Hematopoietic multipotent progenitor cell treated with erythropoietin and hydrocortisone succinate and interleukin-3 and kit ligand, for 4 days (in vitro differentiated cells): ENCODE measurements around the gene WRAP73.
"Not testable (repeated sequence)": the region's sequence is repeated elsewhere in the genome, so short reads cannot be mapped to it uniquely, and the experiment has no call there.

Source experiments
- DNase-seq: peaks from one replicate; pipeline ENCODE4 v3.0.0-alpha.2; 2015

Gene WRAP73

DNA sequence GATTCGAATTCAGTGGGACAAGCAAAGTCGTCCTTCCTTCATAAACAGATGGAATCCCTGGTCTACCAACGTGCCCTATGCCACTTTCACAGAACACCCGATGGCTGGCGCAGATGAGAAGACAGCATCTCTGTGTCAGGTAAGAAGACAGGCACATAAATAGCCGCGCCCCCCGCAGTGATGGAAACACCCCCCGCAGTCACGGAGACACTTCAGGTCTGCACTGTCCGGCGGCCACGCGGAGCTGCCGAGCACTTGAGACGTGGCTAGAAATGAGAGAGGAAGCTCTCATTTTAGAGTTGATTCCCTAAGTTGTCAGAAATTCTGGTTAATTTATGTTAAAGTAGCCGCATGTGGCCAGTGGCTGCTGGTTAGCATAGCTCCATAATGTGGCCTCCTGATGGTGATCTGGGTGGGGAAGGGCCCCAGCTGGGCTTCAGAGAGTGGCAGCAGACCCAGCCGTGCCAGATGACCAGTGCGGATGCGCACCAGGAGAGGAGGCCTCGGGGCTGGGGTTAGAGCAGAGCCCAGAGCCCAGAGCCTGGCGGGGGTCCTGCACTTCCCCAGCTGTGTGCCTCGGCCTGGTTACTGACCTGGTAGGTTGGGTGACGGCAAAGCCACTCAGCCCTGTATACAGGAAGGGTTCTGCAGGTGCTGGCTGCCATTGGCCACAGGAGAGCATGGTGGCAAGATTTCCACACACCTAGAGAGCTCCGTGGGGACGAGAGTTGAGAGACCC is 22.2 kb downstream of the WRAP73 start:
- no peak for DNase-seq

DNA sequence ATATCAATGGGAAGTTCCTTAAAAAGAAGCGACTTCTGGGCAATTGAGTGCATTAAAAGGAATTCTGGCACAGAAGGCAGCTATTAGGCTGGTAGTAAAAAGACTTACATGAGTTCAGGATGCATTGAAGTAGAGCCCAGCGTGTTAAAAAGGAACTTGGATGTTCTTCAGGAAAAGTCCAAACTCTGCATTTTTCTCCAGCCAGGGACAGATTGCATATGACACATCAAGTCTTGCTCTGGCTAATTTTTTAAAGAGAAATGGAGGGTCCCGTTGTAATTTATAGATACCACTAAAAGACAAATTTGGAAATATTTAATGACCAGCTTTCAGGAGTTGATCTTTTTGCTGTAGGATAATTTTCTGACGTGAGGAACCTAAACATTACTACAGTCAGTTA is 23.9 kb downstream of the WRAP73 start:
- DNase-seq = no peak

DNA sequence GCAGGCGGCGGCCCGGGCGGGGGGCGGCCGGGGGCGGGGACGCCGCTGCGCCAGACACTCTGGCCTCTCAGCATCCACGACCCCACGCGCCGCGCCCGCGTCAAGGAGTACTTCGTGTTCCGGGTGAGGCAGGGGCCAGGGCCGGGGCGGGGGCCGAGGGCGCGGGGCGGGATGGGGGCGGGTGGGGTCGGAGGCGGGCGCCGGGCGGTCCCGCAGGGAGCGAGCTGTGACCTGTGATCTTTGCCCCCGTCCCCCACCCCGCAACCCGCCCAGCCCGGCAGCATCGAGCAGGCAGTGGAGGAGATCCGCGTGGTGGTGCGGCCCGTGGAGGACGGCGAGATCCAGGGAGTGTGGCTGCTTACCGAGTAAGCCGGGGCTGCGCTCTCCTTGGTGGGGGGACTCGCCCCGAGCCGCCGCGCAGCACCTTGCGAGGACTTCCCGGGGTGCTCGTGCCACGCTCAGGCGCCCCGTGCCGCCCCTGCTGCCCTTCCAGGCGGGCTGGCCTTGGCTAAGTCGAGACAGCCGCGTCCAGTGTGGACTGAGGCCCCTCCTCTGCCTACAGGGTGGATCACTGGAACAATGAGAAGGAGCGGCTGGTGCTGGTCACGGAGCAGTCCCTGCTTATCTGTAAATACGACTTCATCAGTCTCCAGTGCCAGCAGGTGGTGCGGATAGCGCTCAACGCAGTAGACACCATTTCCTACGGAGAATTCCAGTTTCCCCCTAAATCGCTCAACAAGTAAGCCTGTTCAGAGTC is 24.6 kb downstream of the WRAP73 start:
- DNase-seq = peak; percentile 80

DNA sequence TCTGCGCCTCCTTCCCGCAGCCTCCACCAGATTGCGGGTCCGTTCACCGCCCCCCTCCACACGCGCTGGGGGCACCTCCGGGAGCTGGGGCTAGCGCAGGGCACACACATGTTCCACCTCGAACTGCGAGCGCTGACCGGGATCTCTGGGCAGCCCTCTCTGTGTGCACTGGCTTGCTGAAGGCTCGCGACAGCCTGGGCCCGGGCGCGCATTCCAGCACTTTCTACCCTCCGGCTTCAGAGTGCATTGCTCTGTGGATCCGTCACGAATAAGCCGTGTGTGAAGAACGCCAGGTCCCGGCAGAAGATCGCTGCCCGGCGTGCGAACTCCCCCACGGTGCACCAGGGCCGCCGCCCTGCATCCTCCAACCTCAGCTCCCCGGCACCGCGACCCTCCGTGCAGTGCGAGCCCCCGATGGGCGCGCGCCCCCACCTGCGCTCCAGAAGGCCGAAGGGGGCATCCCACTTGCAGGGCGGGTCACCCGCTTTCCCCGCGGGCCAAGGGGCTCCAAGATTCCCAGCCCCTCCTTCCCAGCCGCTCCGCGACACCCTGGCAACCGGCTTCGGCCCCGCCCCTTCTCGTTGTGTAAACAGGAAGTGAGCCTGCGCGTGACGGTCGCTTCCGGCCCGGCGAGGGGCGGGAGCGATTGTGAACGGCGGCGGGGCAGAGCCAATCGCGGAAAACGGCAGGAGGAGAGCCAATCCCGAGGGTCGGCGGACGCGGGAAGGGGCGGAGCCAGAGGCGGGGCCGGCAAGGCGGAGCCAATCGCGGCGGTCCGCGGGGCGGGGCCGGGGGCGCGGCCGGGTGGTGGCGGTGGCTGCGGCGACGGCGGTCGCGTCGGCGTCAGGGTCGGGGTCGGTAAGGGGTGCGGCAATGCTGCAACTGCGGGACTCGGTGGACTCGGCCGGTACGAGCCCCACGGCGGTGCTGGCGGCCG is 25.4 kb downstream of the WRAP73 start, which contains the start of gene TPRG1L:
Gene TPRG1L (plus strand): TSS at position 816 of the 937 bp plus-strand sequence. CDS start 58 bp downstream, at position 874.
- DNase-seq = peak; percentile 99

DNA sequence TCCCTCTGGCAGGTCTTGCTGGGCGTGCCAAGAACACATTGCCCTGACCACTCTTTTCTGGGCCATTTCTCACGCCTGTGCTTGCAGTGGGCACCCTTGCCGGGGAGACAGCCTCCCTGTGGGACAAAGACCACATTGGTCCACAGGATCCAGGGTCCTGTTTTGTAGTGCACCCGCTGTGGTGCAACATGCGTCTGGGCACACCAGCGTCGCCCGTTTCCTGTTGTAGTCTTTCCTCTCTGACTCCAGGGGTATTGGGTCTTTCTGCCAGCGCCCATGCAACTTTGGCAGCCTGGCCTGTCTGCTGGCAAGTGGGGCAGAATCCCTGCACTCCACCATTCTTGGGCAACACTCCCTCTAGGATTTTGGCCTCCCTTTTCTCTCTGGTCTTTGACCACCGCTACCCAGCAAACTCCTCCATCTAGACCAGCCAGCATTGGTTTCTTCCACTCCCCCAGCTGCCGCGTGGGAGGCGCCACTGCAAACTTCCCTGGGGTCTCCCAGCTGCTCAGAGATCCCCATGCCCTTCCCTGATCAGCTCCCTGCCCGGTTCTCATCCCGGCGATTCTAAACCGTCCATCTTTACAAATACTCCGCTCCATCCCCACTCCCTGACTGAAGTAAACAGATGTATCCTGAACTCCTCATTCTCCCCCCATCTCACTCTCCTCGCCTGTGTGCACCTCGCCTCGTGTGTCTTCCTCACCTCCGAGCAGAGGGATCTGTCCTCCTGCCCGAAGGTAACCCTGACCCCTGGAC is 26.3 kb downstream of the WRAP73 start:
- no peak for DNase-seq

DNA sequence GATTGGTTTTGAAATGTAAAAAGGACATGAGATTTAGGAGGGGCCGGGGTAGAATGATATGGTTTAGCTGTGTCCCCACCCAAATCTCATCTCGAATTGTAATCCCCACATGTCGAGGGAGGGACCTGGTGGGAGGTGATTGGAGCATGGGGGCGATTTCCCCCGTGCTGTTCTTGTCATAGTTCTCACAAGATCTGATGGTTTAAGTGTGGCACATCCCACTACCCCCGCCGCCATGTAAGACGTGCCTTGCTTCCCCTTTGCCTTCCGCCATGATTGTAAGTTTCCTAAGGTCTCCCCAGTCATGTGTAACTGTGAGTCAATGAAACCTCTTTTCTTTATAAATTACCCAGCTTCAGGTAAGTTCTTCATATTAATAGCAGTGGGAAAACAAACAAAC is 27.8 kb downstream of the WRAP73 start:
- not testable (repeated sequence) for DNase-seq

DNA sequence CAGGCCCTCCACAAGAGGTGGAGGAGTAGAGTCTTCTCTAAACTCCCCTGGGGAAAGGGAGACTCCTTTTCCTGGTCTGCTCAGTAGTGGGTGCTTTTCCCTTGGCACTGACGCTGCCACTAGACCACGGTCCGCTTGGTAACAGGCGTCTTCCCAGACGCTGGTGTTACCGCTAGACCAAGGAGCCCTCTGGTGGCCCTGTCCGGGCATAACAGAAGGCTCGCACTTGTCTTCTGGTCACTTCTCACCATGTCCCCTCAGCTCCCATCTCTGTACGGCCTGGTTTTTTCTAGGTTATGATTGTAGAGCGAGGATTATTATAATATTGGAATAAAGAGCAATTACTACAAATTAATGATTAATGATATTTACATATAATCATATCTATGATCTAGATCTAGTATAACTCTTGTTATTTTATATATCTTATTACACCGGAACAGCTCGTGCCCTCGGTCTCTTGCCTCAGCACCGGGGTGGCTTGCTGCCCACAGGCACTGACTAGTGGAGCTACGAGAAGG is 28.7 kb downstream of the WRAP73 start:
- peak; percentile 41 for DNase-seq

DNA sequence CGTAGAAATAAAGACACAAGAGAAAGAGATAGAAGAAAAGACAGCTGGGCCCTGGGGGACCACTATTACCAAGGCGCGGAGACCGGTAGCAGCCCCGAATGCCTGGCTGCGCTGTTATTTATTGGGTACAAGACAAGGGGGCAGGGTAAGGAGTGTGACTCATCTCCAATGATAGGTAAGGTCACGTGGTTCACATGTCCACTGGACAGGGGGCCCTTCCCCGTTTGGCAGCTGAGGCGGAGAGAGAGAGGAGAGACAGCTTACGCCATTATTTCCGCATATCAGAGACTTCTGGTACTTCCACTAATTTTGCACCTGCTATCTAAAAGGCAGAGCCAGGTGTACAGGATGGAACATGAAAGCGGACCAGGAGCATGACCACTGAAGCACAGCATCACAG is 29.2 kb downstream of the WRAP73 start:
- no peak for DNase-seq

DNA sequence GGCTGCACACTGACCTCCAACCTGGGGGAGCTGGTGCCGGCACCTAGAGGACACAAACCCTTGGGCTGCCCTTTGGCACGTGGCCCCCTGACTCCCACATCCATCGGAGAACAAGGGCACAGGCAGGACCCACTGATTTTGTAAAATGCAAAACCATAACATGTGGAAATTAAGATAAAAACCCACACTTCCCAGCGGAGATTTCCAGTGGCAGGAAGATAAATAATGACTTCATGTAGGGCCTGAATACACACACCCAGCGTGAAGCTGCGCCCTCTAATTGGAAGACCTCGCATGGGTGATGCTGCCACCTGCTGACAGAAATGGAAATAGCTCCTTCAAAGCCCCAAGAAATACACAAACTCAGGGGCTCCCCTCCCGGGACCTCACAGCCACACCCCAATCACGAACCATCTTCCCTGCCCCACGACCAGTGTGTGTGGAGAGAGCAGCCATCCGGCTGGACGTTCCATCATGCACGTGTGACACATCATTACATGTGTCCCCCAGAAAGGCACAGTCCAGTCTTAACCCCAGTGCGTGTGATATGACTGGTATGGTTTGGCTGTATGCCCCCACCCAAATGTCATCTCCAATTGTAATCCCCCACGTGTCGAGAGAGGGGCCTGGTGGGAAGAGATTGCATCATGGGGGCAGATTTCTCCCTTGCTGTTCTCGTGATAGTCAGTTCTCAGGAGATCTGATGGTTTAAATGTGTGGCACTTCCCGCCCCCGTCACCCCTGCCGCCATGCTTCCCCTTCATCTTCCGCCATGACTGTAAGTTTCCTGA is 30.8 kb downstream of the WRAP73 start:
- DNase-seq = peak; percentile 92

DNA sequence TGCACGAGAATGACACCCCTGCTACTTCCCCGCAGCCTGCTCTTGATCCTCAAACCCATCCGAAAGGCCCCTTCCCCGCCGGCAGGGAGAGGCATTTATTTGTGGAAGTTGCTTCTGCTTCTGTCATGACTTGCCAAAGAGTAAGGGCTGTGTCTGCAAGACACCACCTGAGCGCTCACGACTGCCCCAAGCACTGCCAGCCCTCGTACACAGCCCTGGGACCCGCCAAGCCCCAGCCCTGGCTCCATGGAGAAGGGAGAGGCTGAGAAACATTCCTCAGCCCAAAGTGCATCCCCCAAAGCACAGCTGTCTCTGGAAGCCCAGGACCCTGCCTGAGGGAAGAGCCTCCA is 31.4 kb downstream of the WRAP73 start:
- no peak for DNase-seq

DNA sequence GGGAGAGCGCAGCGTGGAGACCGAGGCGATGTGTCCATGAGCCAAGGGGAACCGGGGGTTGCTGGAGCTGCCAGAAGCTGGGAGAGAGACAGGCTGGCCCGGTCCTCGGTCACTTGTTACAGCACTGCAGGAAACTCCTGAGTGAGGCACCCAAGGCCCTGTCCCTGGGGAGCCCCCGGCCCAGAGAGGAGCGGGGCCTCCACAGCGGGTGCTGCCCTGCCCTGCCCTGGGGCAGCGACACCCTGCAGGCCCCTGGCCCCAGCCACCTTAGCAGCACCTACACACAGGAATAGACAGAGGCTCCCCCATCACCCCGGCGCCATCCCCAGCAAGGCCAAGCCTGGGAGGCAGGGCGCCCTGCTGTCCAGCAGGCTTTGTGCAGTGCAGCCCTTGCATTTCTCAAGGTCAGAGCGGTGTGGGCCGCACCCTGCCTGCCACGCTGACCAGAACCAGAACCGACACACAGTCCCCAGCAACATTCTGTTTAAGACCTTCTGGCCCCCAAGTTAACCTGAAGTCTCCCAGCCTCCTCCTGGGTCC is 32.0 kb downstream of the WRAP73 start:
- no peak for DNase-seq

DNA sequence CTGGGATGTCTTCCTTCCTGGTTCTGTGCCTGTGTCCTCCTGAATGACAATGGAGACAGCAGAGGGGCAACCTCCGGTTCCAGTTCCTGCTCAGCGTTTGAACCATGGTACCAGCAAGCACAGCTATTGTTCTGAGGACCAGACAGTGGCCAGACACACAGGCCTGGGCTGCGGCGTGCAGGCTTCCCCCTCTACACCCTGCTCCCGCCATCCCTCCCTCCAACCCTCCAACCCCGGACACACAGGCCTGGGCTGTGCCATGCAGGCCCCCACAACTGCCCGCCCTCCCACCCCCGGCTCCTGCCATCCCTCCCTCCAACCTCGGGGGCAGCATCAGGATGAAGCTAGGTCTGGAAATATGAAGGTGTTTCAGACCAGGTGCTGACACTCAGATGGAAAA is 33.0 kb downstream of the WRAP73 start:
- no peak for DNase-seq

DNA sequence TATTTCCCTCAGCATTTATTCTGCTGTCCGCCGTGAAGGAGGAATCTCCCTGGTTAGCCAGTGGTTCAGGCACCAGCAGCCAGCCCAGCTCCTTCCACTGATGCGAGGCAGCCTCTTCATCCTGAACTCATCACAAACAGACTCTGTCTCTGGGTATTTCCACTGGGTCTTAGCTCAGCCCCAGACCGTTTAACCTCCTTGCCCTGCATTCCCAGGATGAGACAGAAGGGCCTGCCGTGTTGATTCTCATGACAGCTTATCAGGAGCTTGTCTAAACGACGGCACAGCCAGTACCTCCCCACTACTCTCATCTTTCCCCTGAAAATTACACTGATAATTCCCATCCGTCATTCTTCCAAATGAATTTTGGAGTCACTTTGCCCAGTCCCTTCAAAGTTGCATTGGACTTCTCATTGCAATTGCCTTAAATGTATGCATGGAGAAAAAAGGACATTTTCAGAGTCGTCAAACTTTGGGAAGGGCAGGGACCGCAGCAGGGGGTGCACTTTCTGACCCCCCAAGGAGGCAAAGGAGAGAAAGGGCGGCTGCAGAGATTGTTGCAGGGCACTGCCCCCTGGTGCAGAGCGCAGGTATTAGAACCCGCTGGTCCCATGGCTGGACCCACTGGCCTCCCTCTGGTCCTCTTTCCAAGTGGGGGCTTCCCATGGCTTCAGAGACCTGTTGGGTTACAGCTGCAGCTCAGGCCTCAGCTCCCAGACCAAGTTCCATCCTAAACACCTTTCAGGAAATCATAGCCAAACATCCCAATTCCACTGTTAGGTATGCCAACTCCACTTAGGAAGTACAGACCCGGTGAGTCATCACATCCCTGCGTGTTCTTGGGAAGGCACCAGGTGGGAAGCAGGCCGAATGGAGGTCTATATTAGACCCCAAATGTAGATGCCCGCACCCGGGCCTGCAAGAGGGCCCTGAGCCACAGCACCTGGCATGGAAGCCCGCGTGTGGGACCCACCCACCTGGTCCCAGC is 34.9 kb downstream of the WRAP73 start:
- peak; percentile 47 for DNase-seq

DNA sequence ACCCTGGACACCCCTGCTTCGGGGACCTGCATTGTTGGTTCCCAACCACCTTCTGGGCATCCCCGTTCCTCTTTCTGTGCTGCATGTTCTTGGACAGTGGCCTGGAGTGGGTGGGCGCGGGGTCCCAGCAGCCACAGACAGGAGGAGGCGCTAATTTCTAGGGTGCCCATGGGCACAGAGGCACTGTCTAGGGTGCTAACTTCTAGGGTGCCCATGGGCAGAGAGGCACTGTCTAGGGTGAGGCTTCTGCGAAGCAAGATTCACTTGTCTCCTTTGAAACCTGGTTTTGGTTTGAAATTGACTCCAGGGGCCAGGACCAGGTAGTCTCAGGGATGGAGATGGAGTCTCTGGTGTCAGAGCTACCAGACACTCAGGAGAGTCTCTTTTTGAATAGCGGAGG is 37.8 kb downstream of the WRAP73 start:
- no peak for DNase-seq

DNA sequence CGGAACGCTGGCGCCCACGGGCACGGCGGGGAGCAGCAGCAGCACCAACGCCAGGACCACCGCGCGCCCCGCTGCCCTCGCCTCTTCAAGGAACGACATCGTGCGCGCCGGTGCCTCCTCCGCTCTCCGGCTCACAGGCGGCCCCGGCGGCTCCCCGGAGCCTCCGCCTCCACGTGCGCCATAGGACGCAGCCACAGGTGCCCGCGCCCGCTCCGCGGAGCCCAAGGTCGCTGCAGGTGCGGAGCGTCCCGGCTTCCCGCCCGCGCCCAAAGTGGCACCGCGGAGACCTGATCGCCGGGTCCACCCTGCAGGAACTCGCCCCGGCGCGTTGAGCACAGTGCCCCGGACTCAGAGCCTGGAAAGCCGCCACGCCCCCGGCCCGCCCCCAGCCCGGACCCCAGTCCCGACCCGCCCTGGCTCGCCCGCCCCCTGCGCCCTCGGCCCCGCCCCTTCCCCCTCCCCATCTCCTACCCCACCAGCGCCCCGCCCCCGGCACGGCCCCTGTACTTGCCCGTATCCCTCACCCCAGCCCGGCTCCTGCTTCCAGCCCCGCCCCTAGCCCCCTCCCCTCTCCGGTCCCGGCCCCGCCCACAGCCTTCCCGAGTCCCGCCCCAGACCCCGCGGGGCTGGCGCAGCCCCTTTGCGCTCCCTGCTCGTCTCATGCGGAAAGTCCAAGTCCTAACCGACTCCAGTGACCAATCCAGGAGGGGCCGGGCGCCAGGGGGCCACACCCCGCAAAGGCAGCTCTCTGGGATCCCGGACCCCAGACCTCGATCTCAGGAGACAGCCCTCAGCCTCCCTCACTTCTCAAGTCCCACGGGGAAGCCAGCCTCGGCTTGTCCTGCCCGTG is 38.5 kb downstream of the WRAP73 start, which contains the start of gene MEGF6:
Gene MEGF6 (minus strand): TSS at position 339 of the 850 bp plus-strand sequence. CDS start 240 bp downstream, at position 99.
- DNase-seq = peak; percentile 82

DNA sequence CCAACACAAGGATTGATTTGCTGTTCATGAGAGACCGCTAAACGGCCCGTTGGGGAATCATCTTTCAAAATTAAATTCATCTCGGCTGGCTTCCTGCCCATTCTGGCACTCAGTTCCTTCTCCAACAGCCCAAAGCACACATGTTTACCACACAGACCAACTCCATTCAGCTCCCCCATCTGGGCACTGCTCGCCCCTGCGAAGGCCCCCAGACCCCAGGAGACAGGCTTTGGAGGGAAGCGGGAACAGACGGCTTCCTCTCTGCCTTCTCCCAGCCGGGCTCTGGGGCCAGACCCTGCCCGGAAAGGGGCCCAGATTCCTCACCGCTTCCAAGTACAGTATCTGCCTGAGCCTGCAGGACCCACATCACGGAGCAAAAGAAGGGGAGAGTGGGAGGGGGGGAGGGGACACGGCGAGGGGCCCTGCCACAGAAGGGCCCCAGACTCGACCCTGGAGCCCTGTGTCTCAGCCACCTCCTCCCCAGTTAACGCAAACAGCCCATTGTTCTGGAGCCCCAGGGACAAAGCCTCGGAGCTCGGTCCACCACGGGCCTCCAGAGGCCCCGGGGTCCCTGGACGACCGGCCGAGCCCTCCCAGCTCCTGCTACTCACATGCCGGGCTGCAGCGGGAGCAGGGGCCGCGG is 39.3 kb downstream of the WRAP73 start:
- DNase-seq = peak; percentile 74

DNA sequence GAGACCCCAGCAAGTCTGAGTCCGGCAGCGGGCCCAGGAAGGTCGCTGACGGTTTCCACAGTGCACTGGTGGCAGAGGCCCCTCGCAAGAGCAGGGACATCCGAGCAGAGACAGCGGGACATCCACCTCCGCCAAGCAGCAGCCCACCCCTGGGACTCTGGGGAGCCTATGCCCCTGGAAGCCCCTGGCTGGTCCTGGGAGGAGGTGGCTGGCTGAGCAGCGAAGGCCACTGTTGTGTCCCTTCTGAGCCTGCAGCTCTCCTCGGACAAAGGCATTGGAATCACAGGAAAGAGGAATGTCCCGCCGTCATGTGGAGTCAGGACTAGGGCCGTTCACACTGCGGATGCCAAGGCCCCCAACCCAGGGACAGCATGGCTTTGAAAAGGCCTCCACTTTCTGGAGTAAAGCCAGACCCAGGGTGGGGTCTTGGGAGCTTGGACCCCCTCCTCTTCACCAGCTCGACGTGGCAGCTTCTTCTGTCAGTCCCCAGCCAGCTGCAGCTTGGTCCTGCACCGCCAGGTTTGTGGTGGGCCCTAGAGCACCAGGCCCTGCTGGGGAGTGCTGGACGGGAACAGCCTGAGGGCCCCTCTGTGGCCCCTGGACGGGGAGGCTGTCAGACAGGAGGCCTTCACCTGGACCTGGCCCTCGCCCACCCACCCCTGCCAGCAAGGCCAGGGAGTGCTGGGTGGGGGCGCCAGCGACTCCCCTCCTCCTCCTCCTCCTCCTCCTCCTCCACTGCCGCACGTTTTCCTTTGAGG is 40.0 kb downstream of the WRAP73 start:
- DNase-seq = peak; percentile 13
